Loucy (cell line): Measurements from ENCODE around the gene GABBR2.

Source experiments
- H2AFZ ChIP-seq: fragments of 200-600 bp; sonication (generic); 2 replicates; pipeline ENCODE4 v1.6.0; 2016; ENCODE audit warnings: antibody characterized with exemption, mild to moderate bottlenecking, low read length, moderate library complexity
- H3F3A ChIP-seq: fragments of 200-600 bp; 2 replicates; pipeline ENCODE4 v1.6.0; 2016; ENCODE audit warnings: antibody characterized with exemption, low read depth, mild to moderate bottlenecking
- H3K27me3 ChIP-seq: fragments of 200-600 bp; sonication (generic); 2 replicates; pipeline ENCODE4 v1.6.1; 2014; ENCODE audit warnings: low read length, mild to moderate bottlenecking; ENCODE audit not compliant: insufficient read depth, poor library complexity, severe bottlenecking
- H3K36me3 ChIP-seq: fragments of 200-600 bp; sonication (generic); 2 replicates; pipeline ENCODE4 v1.6.1; 2016; ENCODE audit warnings: low read length; ENCODE audit not compliant: insufficient read depth
- H3K4me1 ChIP-seq: fragments of 200-600 bp; sonication (generic); 2 replicates; pipeline ENCODE4 v1.5.1; 2014; ENCODE audit warnings: low read length, mild to moderate bottlenecking; ENCODE audit not compliant: insufficient read depth, poor library complexity, severe bottlenecking
- H3K4me2 ChIP-seq: fragments of 200-600 bp; sonication (generic); 2 replicates; pipeline ENCODE4 v1.6.0; 2014; ENCODE audit warnings: antibody characterized with exemption, low read length, low read depth, mild to moderate bottlenecking; ENCODE audit not compliant: poor library complexity, severe bottlenecking
- H3K4me3 ChIP-seq: fragments of 200-600 bp; sonication (generic); 2 replicates; pipeline ENCODE4 v1.5.1; 2014; ENCODE audit warnings: low read length, mild to moderate bottlenecking, mixed read lengths; ENCODE audit not compliant: poor library complexity, severe bottlenecking
- H3K79me2 ChIP-seq: fragments of 200-600 bp; sonication (generic); 2 replicates; pipeline ENCODE4 v1.6.1; 2014; ENCODE audit warnings: low read length; ENCODE audit not compliant: insufficient read depth
- H3K9ac ChIP-seq: fragments of 200-600 bp; sonication (generic); 2 replicates; pipeline ENCODE4 v1.6.0; 2014; ENCODE audit warnings: mild to moderate bottlenecking, low read depth, low read length, moderate library complexity; ENCODE audit not compliant: poor library complexity, severe bottlenecking
- H3K9me2 ChIP-seq: fragments of 200-600 bp; sonication (generic); replicated peaks from 2 replicates; pipeline ENCODE4 v1.6.1; 2016; ENCODE audit warnings: low read depth, low read length, mixed read lengths
- H3K9me3 ChIP-seq: fragments of 200-600 bp; sonication (generic); 2 replicates; pipeline ENCODE4 v1.6.1; 2014; ENCODE audit warnings: mild to moderate bottlenecking, antibody characterized with exemption, low read length, low read depth; ENCODE audit not compliant: insufficient read depth
- H4K20me1 ChIP-seq: fragments of 200-600 bp; sonication (generic); 2 replicates; pipeline ENCODE4 v1.6.0; 2014; ENCODE audit warnings: antibody characterized with exemption, low read length, mild to moderate bottlenecking; ENCODE audit not compliant: insufficient read depth, poor library complexity, severe bottlenecking
- EZH2phosphoT487 ChIP-seq: fragments of 200-600 bp; IDR thresholded peaks from 2 replicates; pipeline ENCODE4 v1.6.1; 2018; ENCODE audit warnings: antibody characterized with exemption, mild to moderate bottlenecking, moderate library complexity, borderline replicate concordance
- TF ChIP-seq, protein P1 (sequence below): fragments of 200-600 bp; sonication (generic); conservative IDR thresholded peaks from 2 replicates; pipeline ENCODE4 v1.5.1; 2014; ENCODE audit warnings: mild to moderate bottlenecking, antibody characterized with exemption, low read length

GABBR2 gene

GRCh38 chr9:98329904-98330303 is 378.8 kb downstream of the GABBR2 start:
- Histone ChIP-seq H4K20me1 (no peaks in the 10 kb centered on the region), H3K4me2 (no peak overlapping the region), H3K4me1 (no peaks in the 10 kb centered on the region), H3F3A (no peaks in the 10 kb centered on the region), H3K9me2 (no peaks in the 10 kb centered on the region), H3K36me3 (no peaks in the 10 kb centered on the region), H3K79me2 (no peaks in the 10 kb centered on the region), H2AFZ (no peak overlapping the region), H3K27me3 (no peaks in the 10 kb centered on the region), H3K4me3 (no peak overlapping the region), H3K9ac (no peak overlapping the region), H3K9me3 (no peaks in the 10 kb centered on the region)
- TF ChIP-seq, protein P1, sequence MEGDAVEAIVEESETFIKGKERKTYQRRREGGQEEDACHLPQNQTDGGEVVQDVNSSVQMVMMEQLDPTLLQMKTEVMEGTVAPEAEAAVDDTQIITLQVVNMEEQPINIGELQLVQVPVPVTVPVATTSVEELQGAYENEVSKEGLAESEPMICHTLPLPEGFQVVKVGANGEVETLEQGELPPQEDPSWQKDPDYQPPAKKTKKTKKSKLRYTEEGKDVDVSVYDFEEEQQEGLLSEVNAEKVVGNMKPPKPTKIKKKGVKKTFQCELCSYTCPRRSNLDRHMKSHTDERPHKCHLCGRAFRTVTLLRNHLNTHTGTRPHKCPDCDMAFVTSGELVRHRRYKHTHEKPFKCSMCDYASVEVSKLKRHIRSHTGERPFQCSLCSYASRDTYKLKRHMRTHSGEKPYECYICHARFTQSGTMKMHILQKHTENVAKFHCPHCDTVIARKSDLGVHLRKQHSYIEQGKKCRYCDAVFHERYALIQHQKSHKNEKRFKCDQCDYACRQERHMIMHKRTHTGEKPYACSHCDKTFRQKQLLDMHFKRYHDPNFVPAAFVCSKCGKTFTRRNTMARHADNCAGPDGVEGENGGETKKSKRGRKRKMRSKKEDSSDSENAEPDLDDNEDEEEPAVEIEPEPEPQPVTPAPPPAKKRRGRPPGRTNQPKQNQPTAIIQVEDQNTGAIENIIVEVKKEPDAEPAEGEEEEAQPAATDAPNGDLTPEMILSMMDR, result no peak
- TF ChIP-seq EZH2phosphoT487, result no peak

DNA sequence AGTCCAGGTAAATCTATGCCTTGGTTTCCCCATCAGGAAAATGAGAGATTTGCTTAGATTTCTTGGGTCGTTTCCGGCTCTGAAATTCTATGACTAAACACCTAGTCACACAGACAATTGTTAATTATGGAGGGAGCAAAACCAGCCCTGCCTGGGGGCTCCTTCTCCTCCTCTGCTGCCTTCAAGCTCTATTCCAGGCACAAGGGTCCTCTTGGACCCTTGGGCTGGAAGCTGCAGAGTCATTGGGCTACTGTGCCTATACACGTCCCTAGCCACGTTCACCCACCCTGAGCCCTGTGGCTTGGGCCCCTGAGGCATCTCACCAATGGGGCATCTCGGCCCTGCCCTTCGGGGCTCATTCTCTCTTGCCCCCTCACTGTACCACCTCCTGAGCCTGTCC is 379.5 kb downstream of the GABBR2 start:
- Histone ChIP-seq H3K4me3 (no peak overlapping the region), H3K9me2 (no peaks in the 10 kb centered on the region), H3K79me2 (no peaks in the 10 kb centered on the region), H3K9me3 (no peaks in the 10 kb centered on the region), H3K9ac (no peak overlapping the region), H3K36me3 (no peaks in the 10 kb centered on the region), H3F3A (no peaks in the 10 kb centered on the region), H3K27me3 (no peaks in the 10 kb centered on the region), H3K4me1 (no peaks in the 10 kb centered on the region), H4K20me1 (no peaks in the 10 kb centered on the region), H3K4me2 (no peak overlapping the region), H2AFZ (no peak overlapping the region)
- TF ChIP-seq, protein P1, result no peak
- no peak for TF ChIP-seq EZH2phosphoT487

- TF ChIP-seq, protein P1, result no peak
- TF ChIP-seq EZH2phosphoT487, result no peak
- Histone ChIP-seq H3K4me3 (no peak overlapping the region), H3K4me2 (no peak overlapping the region), H2AFZ (no peak overlapping the region), H3K9ac (no peak overlapping the region), H4K20me1 (no peaks in the 10 kb centered on the region), H3K27me3 (no peaks in the 10 kb centered on the region), H3K9me3 (no peaks in the 10 kb centered on the region), H3F3A (no peaks in the 10 kb centered on the region), H3K9me2 (no peaks in the 10 kb centered on the region), H3K4me1 (no peaks in the 10 kb centered on the region), H3K36me3 (no peaks in the 10 kb centered on the region), H3K79me2 (no peaks in the 10 kb centered on the region)
Observed at GRCh38 chr9:98328770-98329169, 380.0 kb downstream of the GABBR2 start.
